Measurements from ENCODE around the gene WDR75. TPM values are rescaled to one million over a fixed set of nuclear protein-coding genes. Genes with fewer than 3 reads are reported as not detected.

Gene WDR75
- total RNA-seq, 1 donor from 2014 or later = 33.0 TPM

GRCh38 chr2:189504238-189504637 is 63.0 kb downstream of the WDR75 start:
- no peaks in the 10 kb centered on the region for H3K9me3 Mint-ChIP-seq (ENCODE audit: unreplicated experiment)
- no peak overlapping the region for H3K27ac Mint-ChIP-seq (ENCODE audit: unreplicated experiment)
- no peak overlapping the region for H3K4me3 Mint-ChIP-seq (ENCODE audit: unreplicated experiment)
- TF ChIP-seq, protein P1, sequence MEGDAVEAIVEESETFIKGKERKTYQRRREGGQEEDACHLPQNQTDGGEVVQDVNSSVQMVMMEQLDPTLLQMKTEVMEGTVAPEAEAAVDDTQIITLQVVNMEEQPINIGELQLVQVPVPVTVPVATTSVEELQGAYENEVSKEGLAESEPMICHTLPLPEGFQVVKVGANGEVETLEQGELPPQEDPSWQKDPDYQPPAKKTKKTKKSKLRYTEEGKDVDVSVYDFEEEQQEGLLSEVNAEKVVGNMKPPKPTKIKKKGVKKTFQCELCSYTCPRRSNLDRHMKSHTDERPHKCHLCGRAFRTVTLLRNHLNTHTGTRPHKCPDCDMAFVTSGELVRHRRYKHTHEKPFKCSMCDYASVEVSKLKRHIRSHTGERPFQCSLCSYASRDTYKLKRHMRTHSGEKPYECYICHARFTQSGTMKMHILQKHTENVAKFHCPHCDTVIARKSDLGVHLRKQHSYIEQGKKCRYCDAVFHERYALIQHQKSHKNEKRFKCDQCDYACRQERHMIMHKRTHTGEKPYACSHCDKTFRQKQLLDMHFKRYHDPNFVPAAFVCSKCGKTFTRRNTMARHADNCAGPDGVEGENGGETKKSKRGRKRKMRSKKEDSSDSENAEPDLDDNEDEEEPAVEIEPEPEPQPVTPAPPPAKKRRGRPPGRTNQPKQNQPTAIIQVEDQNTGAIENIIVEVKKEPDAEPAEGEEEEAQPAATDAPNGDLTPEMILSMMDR (IDR thresholded peaks at IDR 0.05; ENCODE audit: unreplicated experiment) = no peak
- peaks cover 22% of the 10 kb centered on the region for H3K4me1 Mint-ChIP-seq (ENCODE audit: unreplicated experiment)
- DNase-seq (ENCODE audit: low spot score) = no peak
- peaks cover 2% of the 10 kb centered on the region for H3K27me3 Mint-ChIP-seq (ENCODE audit: unreplicated experiment)
- H3K36me3 Mint-ChIP-seq (ENCODE audit: low read depth, unreplicated experiment) = peaks cover 4% of the 10 kb centered on the region

DNA sequence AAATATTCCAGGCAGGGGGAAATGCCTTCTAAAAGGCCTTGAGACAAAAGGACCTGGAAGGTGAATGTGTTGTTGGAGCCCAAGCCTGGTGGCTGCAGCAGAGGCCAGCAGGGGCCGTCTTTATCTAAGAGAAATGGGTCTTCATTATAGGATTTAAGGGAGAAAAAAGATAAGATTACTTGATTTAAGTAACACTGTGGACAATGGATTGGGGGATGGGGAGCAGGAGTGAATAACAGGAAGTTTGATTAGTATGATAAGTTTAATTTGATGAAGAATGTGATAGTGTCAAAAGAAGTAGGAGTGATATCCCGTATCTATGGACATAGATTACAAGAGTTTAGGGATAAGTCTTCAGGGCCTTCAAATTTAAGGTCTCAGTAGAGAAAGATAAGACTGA is 64.2 kb downstream of the WDR75 start:
- Mint-ChIP-seq H3K9me3 (ENCODE audit: unreplicated experiment) (no peaks in the 10 kb centered on the region), H3K36me3 (ENCODE audit: low read depth, unreplicated experiment) (peaks cover 4% of the 10 kb centered on the region), H3K4me1 (ENCODE audit: unreplicated experiment) (peaks cover 22% of the 10 kb centered on the region), H3K4me3 (ENCODE audit: unreplicated experiment) (no peak overlapping the region), H3K27ac (ENCODE audit: unreplicated experiment) (no peak overlapping the region), H3K27me3 (ENCODE audit: unreplicated experiment) (peaks cover 2% of the 10 kb centered on the region)
- TF ChIP-seq, protein P1 (IDR thresholded peaks at IDR 0.05; ENCODE audit: unreplicated experiment) = no peak
- DNase-seq (ENCODE audit: low spot score) = no peak

- H3K4me1 Mint-ChIP-seq (ENCODE audit: unreplicated experiment) = peaks cover 14% of the 10 kb centered on the region
- no peaks in the 10 kb centered on the region for H3K9me3 Mint-ChIP-seq (ENCODE audit: unreplicated experiment)
- H3K36me3 Mint-ChIP-seq (ENCODE audit: low read depth, unreplicated experiment) = peaks cover 4% of the 10 kb centered on the region
- peaks cover 2% of the 10 kb centered on the region for H3K27me3 Mint-ChIP-seq (ENCODE audit: unreplicated experiment)
- H3K27ac Mint-ChIP-seq (ENCODE audit: unreplicated experiment) = no peak overlapping the region
- DNase-seq (ENCODE audit: low spot score) = no peak
- TF ChIP-seq, protein P1 (IDR thresholded peaks at IDR 0.05; ENCODE audit: unreplicated experiment) = no peak
- H3K4me3 Mint-ChIP-seq (ENCODE audit: unreplicated experiment) = no peak overlapping the region
Observed at GRCh38 chr2:189506514-189506976, 65.3 kb downstream of the WDR75 start.

DNA sequence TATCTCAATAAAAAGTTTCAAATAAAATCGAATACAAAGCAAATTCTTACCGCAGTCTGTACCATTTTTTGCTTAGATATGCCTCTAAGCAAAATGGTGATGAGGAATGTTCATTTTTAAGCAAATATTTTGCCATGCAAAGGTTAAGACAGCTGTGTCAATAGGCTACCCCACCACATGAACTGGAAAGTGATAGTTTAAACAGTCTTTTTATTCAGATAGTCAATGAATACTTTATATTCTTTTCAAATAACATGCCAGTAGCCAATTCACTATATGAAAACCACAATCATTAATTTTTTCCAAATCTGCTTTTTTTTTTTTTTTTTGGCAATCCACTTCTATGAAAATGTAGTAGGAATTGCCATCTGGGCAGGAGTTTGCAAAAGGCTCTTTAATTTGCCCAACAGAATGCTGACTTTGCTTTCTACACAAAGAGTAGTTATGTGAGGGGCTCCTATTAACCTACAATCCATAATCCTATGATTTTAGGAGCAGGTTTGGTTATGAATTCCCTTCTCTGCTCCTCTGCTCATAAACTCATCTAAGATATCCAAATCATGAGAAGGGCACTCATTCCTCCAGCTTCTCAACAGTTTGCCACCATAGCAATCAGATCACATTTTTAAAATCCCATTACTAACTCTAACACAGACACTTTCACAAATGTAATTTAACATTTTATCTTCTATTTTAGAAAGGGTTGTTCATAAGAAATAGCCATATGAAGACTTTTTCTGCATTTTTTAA is 70.1 kb downstream of the WDR75 start:
- H3K4me3 Mint-ChIP-seq (ENCODE audit: unreplicated experiment) = no peak overlapping the region
- DNase-seq (ENCODE audit: low spot score) = no peak
- no peak overlapping the region for H3K27ac Mint-ChIP-seq (ENCODE audit: unreplicated experiment)
- peaks cover 4% of the 10 kb centered on the region for H3K36me3 Mint-ChIP-seq (ENCODE audit: low read depth, unreplicated experiment)
- H3K27me3 Mint-ChIP-seq (ENCODE audit: unreplicated experiment) = peaks cover 5% of the 10 kb centered on the region
- TF ChIP-seq, protein P1 (IDR thresholded peaks at IDR 0.05; ENCODE audit: unreplicated experiment) = no peak
- H3K4me1 Mint-ChIP-seq (ENCODE audit: unreplicated experiment) = peaks cover 17% of the 10 kb centered on the region
- H3K9me3 Mint-ChIP-seq (ENCODE audit: unreplicated experiment) = no peaks in the 10 kb centered on the region

- no peak overlapping the region for H3K27ac Mint-ChIP-seq (ENCODE audit: unreplicated experiment)
Observed at GRCh38 chr2:189511960-189512319, 70.7 kb downstream of the WDR75 start.

More at GRCh38 chr2:189511960-189512319, 70.7 kb downstream of the WDR75 start:
- TF ChIP-seq, protein P1 (IDR thresholded peaks at IDR 0.05; ENCODE audit: unreplicated experiment) = no peak
- Mint-ChIP-seq H3K9me3 (ENCODE audit: unreplicated experiment) (no peaks in the 10 kb centered on the region), H3K4me1 (ENCODE audit: unreplicated experiment) (peaks cover 17% of the 10 kb centered on the region), H3K4me3 (ENCODE audit: unreplicated experiment) (no peak overlapping the region), H3K36me3 (ENCODE audit: low read depth, unreplicated experiment) (peaks cover 4% of the 10 kb centered on the region), H3K27me3 (ENCODE audit: unreplicated experiment) (peaks cover 5% of the 10 kb centered on the region)
- DNase-seq (ENCODE audit: low spot score) = no peak
